Head of caudate nucleus (tissue), 42 donors: ENCODE measurements around the gene EVPLL.
"Not testable (repeated sequence)": the region's sequence is repeated elsewhere in the genome, so short reads cannot be mapped to it uniquely, and the experiment has no call there.

Experiments
- DNase-seq, 42 donors: peaks; one replicate each; pipeline versions ENCODE4 v3.0.0 to v3.0.0-alpha.2; 2020 to 2021; ENCODE audit warnings: mixed read lengths in 7 of 42
- intact Hi-C: fragments of 100-400 bp; cut with DNase I; formaldehyde crosslinking; loops from one replicate; pipeline ENCODE4 v1.15.0; 2022

EVPLL gene

GRCh38 chr17:18377437-18378204, at the start of gene EVPLL:
Gene EVPLL, plus strand, starts transcription at chr17:18377778. Its CDS starts 3,160 bp downstream, at chr17:18380938.
- intact Hi-C loops: no loop called here
- peak in 4 of 42 donors; percentile 20 to 37 (median 35) for DNase-seq

GRCh38 chr17:18328643-18329204, 48.9 kb upstream of the EVPLL start:
- DNase-seq: no peak
- intact Hi-C loops: no loop called here

- no peak for DNase-seq
- intact Hi-C loops: no loop called here
These were observed 45.7 kb upstream of the EVPLL start for GRCh38 chr17:18331879-18332278.

GRCh38 chr17:18332909-18333489, 44.6 kb upstream of the EVPLL start:
- DNase-seq: no peak
- intact Hi-C loops: no loop called here

DNA sequence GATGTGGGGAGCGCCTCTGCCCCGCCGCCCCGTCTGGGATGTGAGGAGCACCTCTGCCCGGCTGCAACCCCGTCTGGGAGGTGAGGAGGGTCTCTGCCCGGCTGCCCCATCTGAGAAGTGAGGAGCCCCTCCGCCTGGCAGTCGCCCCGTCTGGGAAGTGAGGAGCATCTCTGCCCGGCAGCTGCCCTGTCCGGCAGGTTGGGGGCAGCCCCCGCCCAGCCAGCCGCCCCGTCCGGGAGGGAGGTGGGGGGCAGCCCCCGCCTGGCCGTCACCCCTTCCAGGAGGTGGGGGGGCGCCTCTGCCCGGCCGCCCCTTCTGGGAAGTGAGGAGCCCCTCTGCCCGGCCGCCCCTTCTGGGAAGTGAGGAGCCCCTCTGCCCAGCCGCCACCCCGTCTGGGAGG, 39.4 kb upstream of the EVPLL start:
- DNase-seq, intact Hi-C loops: not testable (repeated sequence)

DNA sequence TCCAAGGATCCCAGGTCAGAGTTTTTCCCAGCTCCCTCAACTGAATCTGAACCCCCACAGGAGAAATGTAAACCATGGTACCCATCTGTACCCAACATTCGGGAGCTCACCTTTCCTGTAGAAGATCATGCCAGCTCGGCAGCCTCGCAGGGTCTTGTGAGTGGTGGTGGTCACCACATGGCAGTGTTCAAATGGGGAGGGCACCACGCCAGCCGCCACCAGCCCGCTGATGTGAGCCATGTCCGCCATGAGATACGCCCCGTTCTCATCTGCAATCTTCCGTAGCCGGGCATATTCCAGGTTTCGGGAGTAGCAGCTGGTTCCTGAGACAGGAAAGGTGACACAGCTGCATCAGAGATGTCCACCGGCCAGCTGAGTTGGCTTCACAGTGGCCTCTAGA, 37.6 kb upstream of the EVPLL start:
- intact Hi-C loops: no loop called here
- no peak for DNase-seq

DNA sequence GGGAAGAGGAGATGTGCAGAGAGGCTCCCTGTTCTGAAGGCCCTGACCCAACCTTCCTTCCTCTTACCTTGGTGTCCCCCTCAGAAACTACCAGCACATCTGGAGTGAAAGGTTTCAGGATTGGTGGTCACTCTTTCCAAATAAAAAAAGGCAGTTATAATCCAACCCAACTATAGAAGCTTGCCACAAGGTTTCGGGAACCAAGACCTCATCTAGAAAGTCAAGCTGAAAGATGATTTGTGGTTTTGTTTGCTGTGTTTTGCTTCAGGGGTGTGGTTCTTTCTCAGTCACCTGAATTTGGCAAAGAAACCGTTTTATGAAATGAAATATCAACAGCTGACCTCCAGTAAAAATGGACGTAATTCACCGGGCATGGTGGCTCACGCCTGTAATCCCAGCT, 33.6 kb upstream of the EVPLL start:
- DNase-seq: no peak
- intact Hi-C loops: no loop called here

DNA sequence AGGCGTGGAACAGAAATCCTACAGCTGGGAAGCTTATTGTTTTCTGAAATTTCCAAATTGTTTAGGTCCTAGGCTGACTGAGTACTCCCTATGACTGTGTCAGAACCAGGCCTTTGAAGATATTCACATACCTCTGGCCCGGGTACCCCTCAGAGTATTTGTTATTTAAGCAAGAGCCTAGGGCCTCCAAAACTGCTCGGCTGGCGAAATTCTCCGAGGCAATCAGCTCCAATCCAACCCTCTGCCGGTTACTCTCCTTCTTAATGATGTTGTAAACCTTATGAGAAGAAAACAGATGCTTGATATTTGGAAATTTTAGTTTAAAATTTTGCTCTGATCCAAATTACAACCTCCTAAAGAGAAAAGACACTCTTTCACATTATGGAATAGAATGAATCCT, 24.0 kb upstream of the EVPLL start:
- no peak for DNase-seq
- intact Hi-C loops: no loop called here

GRCh38 chr17:18356624-18357023, 21.0 kb upstream of the EVPLL start:
- intact Hi-C loops: no loop called here
- peak in 18 of 42 donors; percentile 14 to 53 (median 29) for DNase-seq

DNA sequence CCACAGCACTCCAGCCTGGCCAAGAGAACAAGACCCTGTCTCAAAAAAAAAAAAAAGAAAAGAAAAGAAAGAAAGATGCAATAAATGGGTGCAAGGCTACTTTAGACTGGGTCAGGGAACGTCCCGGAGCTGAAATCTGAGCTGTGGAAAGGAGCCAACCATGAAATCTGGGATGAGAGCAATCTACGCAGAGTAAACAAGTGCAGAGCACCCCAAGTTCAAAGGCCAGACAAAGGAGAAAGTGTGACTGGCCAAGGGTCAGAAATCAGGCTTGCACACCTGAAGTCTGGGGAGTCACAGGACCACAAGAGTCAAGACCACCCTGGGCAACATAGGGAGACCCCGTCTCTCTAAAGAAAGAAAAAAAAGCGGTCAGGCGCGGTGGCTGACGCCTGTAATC, 17.1 kb upstream of the EVPLL start:
- DNase-seq: no peak

DNA sequence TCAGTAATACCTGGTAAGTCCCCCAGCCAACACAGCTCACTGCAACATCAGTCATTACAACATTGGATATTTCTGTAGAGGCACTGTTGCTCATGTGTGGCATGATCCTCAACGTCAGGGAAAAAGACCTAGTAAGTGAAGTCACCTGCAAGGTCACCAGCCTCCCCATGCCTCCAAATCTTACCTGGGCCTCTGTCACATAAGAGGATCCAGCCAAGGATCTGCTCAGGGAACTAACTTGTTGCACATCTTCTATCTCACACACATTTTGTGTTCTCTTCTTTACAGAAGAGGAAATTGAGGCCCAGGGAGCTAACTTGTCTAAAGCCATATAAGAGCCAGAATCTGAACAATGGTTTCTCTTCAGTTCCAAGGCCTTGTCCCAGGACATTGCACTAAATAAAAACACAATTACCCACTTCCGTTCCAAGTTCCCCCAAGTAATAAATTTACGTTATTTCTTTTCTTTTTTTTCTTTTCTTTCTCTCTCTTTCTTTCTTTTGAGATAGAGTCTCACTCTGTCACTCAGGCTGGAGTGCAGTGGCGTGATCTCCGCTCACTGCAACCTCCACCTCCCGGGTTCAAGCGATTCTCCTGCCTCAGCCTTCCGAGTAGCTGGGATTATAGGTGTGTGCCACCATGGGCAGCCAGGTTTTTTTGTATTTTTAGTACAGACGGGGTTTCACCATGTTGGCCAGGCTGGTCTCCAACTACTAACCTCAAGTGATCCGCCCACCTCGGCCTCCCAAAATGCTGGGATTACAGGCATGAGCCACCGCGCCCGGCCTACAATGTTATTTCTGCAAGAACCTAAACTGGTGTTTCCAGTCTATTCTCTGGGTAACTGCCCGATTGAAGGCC, 15.5 kb upstream of the EVPLL start:
- intact Hi-C loops: no loop called here
- no peak for DNase-seq

More for the DNA sequence above, 17.1 kb upstream of the EVPLL start:
- intact Hi-C loops: no loop called here

GRCh38 chr17:18362698-18363100, 14.9 kb upstream of the EVPLL start:
- peak; percentile 70 to 98 (median 91) for DNase-seq
- intact Hi-C loops: no loop called here

- DNase-seq: peak; percentile 90 to 98 (median 96)
- intact Hi-C loops: no loop called here
These were observed 14.2 kb upstream of the EVPLL start, which contains the start of gene SHMT1 for GRCh38 chr17:18363101-18364049. Gene SHMT1, minus strand, starts transcription at chr17:18363550. Its CDS starts 7,569 bp downstream, at chr17:18355981.

GRCh38 chr17:18364166-18364565, 13.4 kb upstream of the EVPLL start:
- DNase-seq: no peak
- intact Hi-C loops: no loop called here

GRCh38 chr17:18368946-18369345, 8.6 kb upstream of the EVPLL start:
- DNase-seq: no peak
- intact Hi-C loops: no loop called here

- intact Hi-C loops: no loop called here
- DNase-seq: no peak
These were observed 6.8 kb upstream of the EVPLL start for GRCh38 chr17:18370761-18371160.

- DNase-seq: no peak
- intact Hi-C loops: no loop called here
These were observed 6.1 kb upstream of the EVPLL start for GRCh38 chr17:18371455-18371854.

GRCh38 chr17:18373181-18373580, 4.4 kb upstream of the EVPLL start:
- intact Hi-C loops: not testable (repeated sequence)
- peak in 1 of 42 donors; percentile 0 for DNase-seq
